ENCODE measurements around the gene BAZ1A. TPM values are rescaled to one million over a fixed set of nuclear protein-coding genes. Genes with fewer than 3 reads are reported as not detected.

Gene BAZ1A
- polyA plus RNA-seq, 3 donors = 5.9 to 27.2 (median 24.3) TPM

GRCh38 chr14:34797747-34798583, 77.2 kb downstream of the BAZ1A start:
- H3K27ac ChIP-seq (ENCODE audit: low read depth, low read length) = no peak overlapping the region
- 92 to 98% (median 97%) methylated on average over 24 of the region's 24 CpGs for WGBS, 3 donors

GRCh38 chr14:34796902-34797301, 78.3 kb downstream of the BAZ1A start:
- WGBS, 3 donors = 88 to 100% (median 95%) methylated on average over 1 of the region's 1 CpG
- no peak overlapping the region for H3K27ac ChIP-seq (ENCODE audit: low read depth, low read length)

GRCh38 chr14:34794941-34795340, 80.2 kb downstream of the BAZ1A start:
- H3K27ac ChIP-seq (ENCODE audit: low read depth, low read length) = no peak overlapping the region
- 41 to 72% (median 58%) methylated on average over 1 of the region's 1 CpG for WGBS, 3 donors

- no peak overlapping the region for H3K27ac ChIP-seq (ENCODE audit: low read depth, low read length)
- 86 to 91% (median 89%) methylated on average over 2 of the region's 2 CpGs for WGBS, 3 donors
Measured at GRCh38 chr14:34794217-34794616, 80.9 kb downstream of the BAZ1A start.

GRCh38 chr14:34792598-34792997, 82.6 kb downstream of the BAZ1A start:
- 84 to 97% (median 85%) methylated on average over 1 of the region's 1 CpG for WGBS, 3 donors

GRCh38 chr14:34785223-34786006, 89.7 kb downstream of the BAZ1A start:
- WGBS, 3 donors = 66 to 78% (median 75%) methylated on average over 3 of the region's 3 CpGs
- no peak overlapping the region for H3K27ac ChIP-seq (ENCODE audit: low read depth, low read length)

More at GRCh38 chr14:34792598-34792997, 82.6 kb downstream of the BAZ1A start:
- no peak overlapping the region for H3K27ac ChIP-seq (ENCODE audit: low read depth, low read length)

- WGBS, 3 donors = 87 to 91% (median 91%) methylated on average over 2 of the region's 2 CpGs
Measured at GRCh38 chr14:34782031-34782430, 93.1 kb downstream of the BAZ1A start.

GRCh38 chr14:34781242-34781641, 93.9 kb downstream of the BAZ1A start:
- no peak overlapping the region for H3K27ac ChIP-seq (ENCODE audit: low read depth, low read length)
- WGBS, 3 donors = 90 to 100% (median 92%) methylated on average over 1 of the region's 1 CpG

More at GRCh38 chr14:34782031-34782430, 93.1 kb downstream of the BAZ1A start:
- H3K27ac ChIP-seq (ENCODE audit: low read depth, low read length) = no peak overlapping the region

- H3K27ac ChIP-seq (ENCODE audit: low read depth, low read length) = no peak overlapping the region
Measured at GRCh38 chr14:34780646-34781045, 94.5 kb downstream of the BAZ1A start.

- H3K27ac ChIP-seq (ENCODE audit: low read depth, low read length) = no peak overlapping the region
- 96 to 97% (median 97%) methylated on average over 3 of the region's 3 CpGs for WGBS, 3 donors
Measured at GRCh38 chr14:34778744-34779143, 96.4 kb downstream of the BAZ1A start.

- WGBS, 3 donors = 94 to 100% (median 95%) methylated on average over 1 of the region's 1 CpG
- H3K27ac ChIP-seq (ENCODE audit: low read depth, low read length) = no peak overlapping the region
Measured at GRCh38 chr14:34776611-34777010, 98.5 kb downstream of the BAZ1A start.

- H3K27ac ChIP-seq (ENCODE audit: low read depth, low read length) = no peak overlapping the region
- WGBS, 3 donors = 86 to 96% (median 96%) methylated on average over 4 of the region's 4 CpGs
Measured at GRCh38 chr14:34775922-34776321, 99.2 kb downstream of the BAZ1A start.

- H3K27ac ChIP-seq (ENCODE audit: low read depth, low read length) = no peak overlapping the region
- WGBS, 3 donors = 76 to 88% (median 84%) methylated on average over 2 of the region's 2 CpGs
Measured at GRCh38 chr14:34775342-34775741, 99.8 kb downstream of the BAZ1A start.

GRCh38 chr14:34770901-34771300, 104.3 kb downstream of the BAZ1A start:
- 96 to 98% (median 96%) methylated on average over 1 of the region's 1 CpG for WGBS, 3 donors
- no peak overlapping the region for H3K27ac ChIP-seq (ENCODE audit: low read depth, low read length)

GRCh38 chr14:34766606-34767005, 108.6 kb downstream of the BAZ1A start:
- 79 to 87% (median 86%) methylated on average over 2 of the region's 2 CpGs for WGBS, 3 donors
- H3K27ac ChIP-seq (ENCODE audit: low read depth, low read length) = no peak overlapping the region

GRCh38 chr14:34766060-34766459, 109.1 kb downstream of the BAZ1A start:
- 91 to 97% (median 96%) methylated on average over 3 of the region's 3 CpGs for WGBS, 3 donors
- no peak overlapping the region for H3K27ac ChIP-seq (ENCODE audit: low read depth, low read length)

GRCh38 chr14:34755215-34755614, 119.9 kb downstream of the BAZ1A start:
- H3K27ac ChIP-seq (ENCODE audit: low read depth, low read length) = no peak overlapping the region
- WGBS, 3 donors = 83 to 99% (median 98%) methylated on average over 2 of the region's 2 CpGs

- 90 to 99% (median 93%) methylated on average over 1 of the region's 1 CpG for WGBS, 3 donors
- no peak overlapping the region for H3K27ac ChIP-seq (ENCODE audit: low read depth, low read length)
Measured at GRCh38 chr14:34754687-34755086, 120.5 kb downstream of the BAZ1A start.

GRCh38 chr14:34750670-34751069, 124.5 kb downstream of the BAZ1A start:
- H3K27ac ChIP-seq (ENCODE audit: low read depth, low read length) = no peak overlapping the region
